ENCODE measurements around the gene CDHR1. TPM values are rescaled to one million over a fixed set of nuclear protein-coding genes. Genes with fewer than 3 reads are reported as not detected.

CDHR1 gene
- total RNA-seq, 1 experiment from 2014 or later = 0.39 TPM

DNA sequence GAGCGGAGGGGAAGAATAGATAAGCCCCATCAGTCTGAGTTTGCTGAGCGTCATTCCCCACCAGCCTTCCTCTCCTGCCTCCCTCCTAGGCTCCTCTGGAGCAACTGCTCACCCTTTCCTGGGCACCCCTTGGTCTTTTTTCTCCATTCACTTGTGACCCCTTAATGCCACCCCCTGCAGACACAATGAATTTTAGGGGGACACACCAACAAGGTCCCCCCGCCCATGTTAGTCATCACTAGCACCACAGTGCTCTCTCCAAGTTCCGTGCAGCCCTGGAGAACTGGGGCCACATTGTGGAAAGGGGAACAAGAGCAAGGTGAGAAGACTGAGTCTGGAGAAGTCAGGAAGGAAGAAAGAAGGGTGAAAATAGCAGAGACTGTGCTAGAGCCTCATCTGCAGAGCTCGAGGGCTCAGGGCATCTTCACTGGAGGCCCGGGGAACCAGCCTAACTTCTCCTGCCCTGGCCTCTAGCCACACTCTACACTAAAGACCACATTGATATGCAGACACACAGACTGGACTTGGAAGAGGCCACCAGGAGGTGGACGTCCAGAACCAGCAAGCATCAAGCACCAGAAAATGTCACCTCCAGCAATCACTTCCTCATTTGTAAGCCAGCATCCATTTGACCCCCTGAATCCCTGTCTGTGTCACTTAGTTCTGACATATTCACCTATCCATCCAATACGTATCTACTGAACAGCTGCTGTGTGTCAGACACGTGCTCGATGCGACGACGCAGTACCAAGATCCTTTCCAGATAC, 68.0 kb downstream of the CDHR1 start:
- no peak for ATAC-seq
- Histone ChIP-seq H3K9me3 (ENCODE audit: control insufficient read depth, insufficient read depth, low read depth, low read length) (no peaks in the 10 kb centered on the region), H3K27ac (ENCODE audit: low read length) (no peak overlapping the region), H3K4me3 (ENCODE audit: low read depth in 2 of 2, low read length in 2 of 2) (no peak overlapping the region), H3K4me1 (ENCODE audit: control insufficient read depth, insufficient read depth, low read length) (no peaks in the 10 kb centered on the region), H3K36me3 (ENCODE audit: control insufficient read depth, insufficient read depth, low read length) (no peaks in the 10 kb centered on the region), H3K27me3 (ENCODE audit: control insufficient read depth, insufficient read depth, low read length) (peaks cover 3% of the 10 kb centered on the region; the same call in 1 of the 2 replicates)
- no peak for DNase-seq (ENCODE audit: low read depth, low spot score)
- CTCF ChIA-PET = no interaction called here
- POLR2A ChIA-PET = interaction anchor here (0.6 kb wide), 1 partner anchor 154 kb away, joined by 3 read pairs; no protein-coding TSS in a partner anchor
- no TSS peak for BruUV-seq (replicated peaks)
- intact Hi-C loops (cut with micrococcal nuclease; ENCODE audit: unreplicated experiment) (loop anchor here (5.0 kb wide), 1 partner anchor 100 kb away; no protein-coding TSS in a partner anchor), in situ Hi-C loops (cut with HindIII; ENCODE audit: low pct_unique_long_range_greater_than_20kb, low sequenced_read_pairs) (no loop called here)
- no peak for TF ChIP-seq POLR2AphosphoS5 (IDR thresholded peaks at IDR 0.05; ENCODE audit: low read depth, low read length)
- TF ChIP-seq, protein P1, sequence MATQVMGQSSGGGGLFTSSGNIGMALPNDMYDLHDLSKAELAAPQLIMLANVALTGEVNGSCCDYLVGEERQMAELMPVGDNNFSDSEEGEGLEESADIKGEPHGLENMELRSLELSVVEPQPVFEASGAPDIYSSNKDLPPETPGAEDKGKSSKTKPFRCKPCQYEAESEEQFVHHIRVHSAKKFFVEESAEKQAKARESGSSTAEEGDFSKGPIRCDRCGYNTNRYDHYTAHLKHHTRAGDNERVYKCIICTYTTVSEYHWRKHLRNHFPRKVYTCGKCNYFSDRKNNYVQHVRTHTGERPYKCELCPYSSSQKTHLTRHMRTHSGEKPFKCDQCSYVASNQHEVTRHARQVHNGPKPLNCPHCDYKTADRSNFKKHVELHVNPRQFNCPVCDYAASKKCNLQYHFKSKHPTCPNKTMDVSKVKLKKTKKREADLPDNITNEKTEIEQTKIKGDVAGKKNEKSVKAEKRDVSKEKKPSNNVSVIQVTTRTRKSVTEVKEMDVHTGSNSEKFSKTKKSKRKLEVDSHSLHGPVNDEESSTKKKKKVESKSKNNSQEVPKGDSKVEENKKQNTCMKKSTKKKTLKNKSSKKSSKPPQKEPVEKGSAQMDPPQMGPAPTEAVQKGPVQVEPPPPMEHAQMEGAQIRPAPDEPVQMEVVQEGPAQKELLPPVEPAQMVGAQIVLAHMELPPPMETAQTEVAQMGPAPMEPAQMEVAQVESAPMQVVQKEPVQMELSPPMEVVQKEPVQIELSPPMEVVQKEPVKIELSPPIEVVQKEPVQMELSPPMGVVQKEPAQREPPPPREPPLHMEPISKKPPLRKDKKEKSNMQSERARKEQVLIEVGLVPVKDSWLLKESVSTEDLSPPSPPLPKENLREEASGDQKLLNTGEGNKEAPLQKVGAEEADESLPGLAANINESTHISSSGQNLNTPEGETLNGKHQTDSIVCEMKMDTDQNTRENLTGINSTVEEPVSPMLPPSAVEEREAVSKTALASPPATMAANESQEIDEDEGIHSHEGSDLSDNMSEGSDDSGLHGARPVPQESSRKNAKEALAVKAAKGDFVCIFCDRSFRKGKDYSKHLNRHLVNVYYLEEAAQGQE (IDR thresholded peaks at IDR 0.05; ENCODE audit: insufficient read depth in 1 of 2, low read depth in 2 of 2, low read length in 1 of 2) = no peak
- TF ChIP-seq, protein P2, sequence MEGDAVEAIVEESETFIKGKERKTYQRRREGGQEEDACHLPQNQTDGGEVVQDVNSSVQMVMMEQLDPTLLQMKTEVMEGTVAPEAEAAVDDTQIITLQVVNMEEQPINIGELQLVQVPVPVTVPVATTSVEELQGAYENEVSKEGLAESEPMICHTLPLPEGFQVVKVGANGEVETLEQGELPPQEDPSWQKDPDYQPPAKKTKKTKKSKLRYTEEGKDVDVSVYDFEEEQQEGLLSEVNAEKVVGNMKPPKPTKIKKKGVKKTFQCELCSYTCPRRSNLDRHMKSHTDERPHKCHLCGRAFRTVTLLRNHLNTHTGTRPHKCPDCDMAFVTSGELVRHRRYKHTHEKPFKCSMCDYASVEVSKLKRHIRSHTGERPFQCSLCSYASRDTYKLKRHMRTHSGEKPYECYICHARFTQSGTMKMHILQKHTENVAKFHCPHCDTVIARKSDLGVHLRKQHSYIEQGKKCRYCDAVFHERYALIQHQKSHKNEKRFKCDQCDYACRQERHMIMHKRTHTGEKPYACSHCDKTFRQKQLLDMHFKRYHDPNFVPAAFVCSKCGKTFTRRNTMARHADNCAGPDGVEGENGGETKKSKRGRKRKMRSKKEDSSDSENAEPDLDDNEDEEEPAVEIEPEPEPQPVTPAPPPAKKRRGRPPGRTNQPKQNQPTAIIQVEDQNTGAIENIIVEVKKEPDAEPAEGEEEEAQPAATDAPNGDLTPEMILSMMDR (IDR thresholded peaks at IDR 0.05) = no peak
- no peak for TF ChIP-seq SIN3A (IDR thresholded peaks at IDR 0.05; ENCODE audit: borderline replicate concordance, insufficient read depth, low read depth, low read length)
- TF ChIP-seq TCF7L2 (IDR thresholded peaks at IDR 0.05; ENCODE audit: low read depth, low read length) = no peak

DNA sequence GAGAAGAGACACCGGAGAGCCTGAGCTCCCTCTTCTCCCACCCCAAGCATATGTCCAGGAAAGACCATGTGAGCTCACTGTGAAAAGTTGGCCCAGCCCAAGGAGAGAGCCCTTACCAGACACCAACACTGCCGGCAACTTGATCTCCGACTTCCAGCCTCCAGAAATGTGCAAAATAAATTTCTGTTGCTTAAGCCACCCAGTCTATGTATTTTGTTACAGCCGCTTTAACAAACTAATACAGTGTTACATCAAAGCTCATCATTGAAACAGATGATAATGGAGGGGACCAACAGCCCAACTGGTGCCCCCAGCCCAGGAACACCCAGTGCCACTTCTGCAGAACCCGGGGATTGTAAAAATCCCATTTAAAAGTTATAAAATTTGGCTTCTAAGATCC, 69.4 kb downstream of the CDHR1 start:
- in situ Hi-C loops (cut with HindIII; ENCODE audit: low pct_unique_long_range_greater_than_20kb, low sequenced_read_pairs) = no loop called here
- Histone ChIP-seq H3K27me3 (ENCODE audit: control insufficient read depth, insufficient read depth, low read length) (peaks cover 3% of the 10 kb centered on the region; the same call in 1 of the 2 replicates), H3K27ac (ENCODE audit: low read length) (no peak overlapping the region), H3K36me3 (ENCODE audit: control insufficient read depth, insufficient read depth, low read length) (no peaks in the 10 kb centered on the region), H3K9me3 (ENCODE audit: control insufficient read depth, insufficient read depth, low read depth, low read length) (no peaks in the 10 kb centered on the region), H3K4me3 (ENCODE audit: low read depth in 2 of 2, low read length in 2 of 2) (no peak overlapping the region), H3K4me1 (ENCODE audit: control insufficient read depth, insufficient read depth, low read length) (no peaks in the 10 kb centered on the region)
- no TSS peak for BruUV-seq (replicated peaks)
- TF ChIP-seq TCF7L2 (IDR thresholded peaks at IDR 0.05; ENCODE audit: low read depth, low read length) (no peak), POLR2AphosphoS5 (IDR thresholded peaks at IDR 0.05; ENCODE audit: low read depth, low read length) (no peak), SIN3A (IDR thresholded peaks at IDR 0.05; ENCODE audit: borderline replicate concordance, insufficient read depth, low read depth, low read length) (no peak)
- TF ChIP-seq, protein P2 (IDR thresholded peaks at IDR 0.05) = no peak
- TF ChIP-seq, protein P1 (IDR thresholded peaks at IDR 0.05; ENCODE audit: insufficient read depth in 1 of 2, low read depth in 2 of 2, low read length in 1 of 2) = no peak
- intact Hi-C loops (cut with micrococcal nuclease; ENCODE audit: unreplicated experiment) = loop anchor here (1.0 to 5.0 kb wide), 2 partner anchors 99 to 274 kb away; no protein-coding TSS in a partner anchor
- CTCF ChIA-PET = interaction anchor here (0.6 to 1.2 kb wide), 3 partner anchors 101 to 275 kb away, joined by 3 to 5 read pairs (median 4); no protein-coding TSS in a partner anchor
- DNase-seq (ENCODE audit: low read depth, low spot score) (no peak), ATAC-seq (no peak)
- POLR2A ChIA-PET = no interaction called here

Data from Panc1 (cell line).